ENCODE data around the gene PPCDC.

Gene PPCDC

GRCh38 chr15:74983725-74984231, 39.6 kb upstream of the PPCDC start:
- no peak overlapping the region for H3K4me3 ChIP-seq (ENCODE audit: low read depth, low read length)
- DNase-seq (ENCODE audit: low read depth, low spot score), result no peak
- no peak for TF ChIP-seq CTCF (IDR thresholded peaks at IDR 0.05; ENCODE audit: low read depth, low read length)
- in situ Hi-C loops (cut with HindIII; ENCODE audit: low sequenced_read_pairs), result no loop called here

- in situ Hi-C loops (cut with HindIII; ENCODE audit: low sequenced_read_pairs), result no loop called here
- H3K4me3 ChIP-seq (ENCODE audit: low read depth, low read length), result no peak overlapping the region
- peak; percentile 6 for DNase-seq (ENCODE audit: low read depth, low spot score)
- TF ChIP-seq CTCF (IDR thresholded peaks at IDR 0.05; ENCODE audit: low read depth, low read length), result peak; percentile 43
Measured at GRCh38 chr15:74988007-74988800, 35.2 kb upstream of the PPCDC start.

GRCh38 chr15:74989527-74989926, 33.9 kb upstream of the PPCDC start:
- no peak overlapping the region for H3K4me3 ChIP-seq (ENCODE audit: low read depth, low read length)
- in situ Hi-C loops (cut with HindIII; ENCODE audit: low sequenced_read_pairs), result no loop called here
- TF ChIP-seq CTCF (IDR thresholded peaks at IDR 0.05; ENCODE audit: low read depth, low read length), result no peak
- no peak for DNase-seq (ENCODE audit: low read depth, low spot score)

- no peak for DNase-seq (ENCODE audit: low read depth, low spot score)
- in situ Hi-C loops (cut with HindIII; ENCODE audit: low sequenced_read_pairs), result no loop called here
- no peak for TF ChIP-seq CTCF (IDR thresholded peaks at IDR 0.05; ENCODE audit: low read depth, low read length)
- no peak overlapping the region for H3K4me3 ChIP-seq (ENCODE audit: low read depth, low read length)
Measured at GRCh38 chr15:74992619-74993018, 30.8 kb upstream of the PPCDC start.

GRCh38 chr15:74994236-74994635, 29.2 kb upstream of the PPCDC start:
- in situ Hi-C loops (cut with HindIII; ENCODE audit: low sequenced_read_pairs), result no loop called here
- TF ChIP-seq CTCF (IDR thresholded peaks at IDR 0.05; ENCODE audit: low read depth, low read length), result no peak

GRCh38 chr15:74994685-74995084, 28.7 kb upstream of the PPCDC start:
- no peak for DNase-seq (ENCODE audit: low read depth, low spot score)
- TF ChIP-seq CTCF (IDR thresholded peaks at IDR 0.05; ENCODE audit: low read depth, low read length), result no peak
- H3K4me3 ChIP-seq (ENCODE audit: low read depth, low read length), result no peak overlapping the region
- in situ Hi-C loops (cut with HindIII; ENCODE audit: low sequenced_read_pairs), result no loop called here

More at GRCh38 chr15:74994236-74994635, 29.2 kb upstream of the PPCDC start:
- no peak for DNase-seq (ENCODE audit: low read depth, low spot score)
- no peak overlapping the region for H3K4me3 ChIP-seq (ENCODE audit: low read depth, low read length)
